GM12891 (cell line): Measurements from ENCODE around the gene TSSC4.

ENCODE experiments used
- DNase-seq: peaks from one replicate; pipeline ENCODE4 v3.0.0; 2011; ENCODE audit warnings: low spot score; ENCODE audit not compliant: insufficient read length
- FAIRE-seq: peaks from 2 replicates; lab custom pipeline; 2011; peaks lifted over from hg19 to GRCh38; lab: Jason Lieb, UNC
- PAX5 ChIP-seq: IDR thresholded peaks from 2 replicates; pipeline ENCODE4 v1.6.1; 2011; ENCODE audit warnings: low read length, moderate library complexity, mild to moderate bottlenecking; ENCODE audit not compliant: insufficient read depth, severe bottlenecking
- POLR2A ChIP-seq: IDR thresholded peaks from 2 replicates; pipeline ENCODE4 v1.6.1; 2011; ENCODE audit warnings: low read depth, low read length, control low read depth
- POLR2AphosphoS5 ChIP-seq: IDR thresholded peaks from 2 replicates; pipeline ENCODE4 v1.6.1; 2011; ENCODE audit warnings: low read depth, low read length, control low read depth
- POU2F2 ChIP-seq: IDR thresholded peaks from 2 replicates; pipeline ENCODE4 v1.6.1; 2011; ENCODE audit warnings: low read depth, mild to moderate bottlenecking, control low read depth, low read length, moderate library complexity
- SPI1 ChIP-seq: IDR thresholded peaks from 2 replicates; pipeline ENCODE4 v1.6.1; 2011; ENCODE audit warnings: low read depth, low read length, control low read depth
- TAF1 ChIP-seq: IDR thresholded peaks from 2 replicates; pipeline ENCODE4 v1.6.1; 2011; ENCODE audit warnings: low read depth, low read length, control low read depth

Gene TSSC4

DNA sequence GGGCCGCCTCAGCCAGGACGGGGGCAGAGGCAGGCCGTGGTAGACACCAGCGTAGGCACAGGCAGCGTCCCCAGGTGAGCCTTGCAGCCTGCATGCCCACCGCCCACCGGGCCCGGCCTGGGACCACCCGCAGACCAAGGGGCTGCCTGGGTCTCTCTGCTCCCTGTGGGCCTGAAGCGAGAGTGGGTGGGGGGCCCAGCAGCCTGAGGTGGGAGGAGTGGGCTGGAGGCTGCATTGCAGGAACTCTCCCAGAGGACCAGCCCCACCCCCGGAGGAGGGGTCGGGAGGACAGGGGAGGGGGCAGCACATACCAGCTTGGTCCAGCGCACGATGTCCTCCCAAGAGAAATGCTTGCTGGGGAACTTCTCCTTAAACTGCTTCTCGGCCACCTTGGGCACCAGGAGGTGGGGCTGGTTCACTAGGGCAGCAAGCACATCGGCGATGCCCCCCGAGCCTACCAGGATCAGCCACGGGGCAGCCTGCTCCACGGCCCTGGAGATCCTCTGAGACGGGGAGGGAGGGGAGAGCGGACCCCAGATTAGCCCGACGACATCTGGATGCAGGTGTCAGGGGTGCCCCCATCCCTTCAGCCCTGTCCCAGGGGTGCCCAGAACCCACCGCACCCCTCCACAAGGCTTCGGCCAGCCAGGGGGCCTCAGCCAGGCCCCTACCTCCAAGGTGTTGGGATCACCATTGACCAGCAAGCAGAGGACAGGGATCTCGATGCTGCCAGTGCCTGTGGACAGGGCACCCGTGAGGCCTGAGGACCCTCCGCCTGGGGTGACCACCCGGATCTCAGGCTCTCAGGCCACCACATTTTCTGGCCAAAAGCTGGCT is 17.5 kb downstream of the TSSC4 start:
- TF ChIP-seq PAX5 (no peak), POLR2AphosphoS5 (no peak), POLR2A (no peak), POU2F2 (no peak), TAF1 (no peak), SPI1 (no peak)
- FAIRE-seq (no peak), DNase-seq (no peak)

DNA sequence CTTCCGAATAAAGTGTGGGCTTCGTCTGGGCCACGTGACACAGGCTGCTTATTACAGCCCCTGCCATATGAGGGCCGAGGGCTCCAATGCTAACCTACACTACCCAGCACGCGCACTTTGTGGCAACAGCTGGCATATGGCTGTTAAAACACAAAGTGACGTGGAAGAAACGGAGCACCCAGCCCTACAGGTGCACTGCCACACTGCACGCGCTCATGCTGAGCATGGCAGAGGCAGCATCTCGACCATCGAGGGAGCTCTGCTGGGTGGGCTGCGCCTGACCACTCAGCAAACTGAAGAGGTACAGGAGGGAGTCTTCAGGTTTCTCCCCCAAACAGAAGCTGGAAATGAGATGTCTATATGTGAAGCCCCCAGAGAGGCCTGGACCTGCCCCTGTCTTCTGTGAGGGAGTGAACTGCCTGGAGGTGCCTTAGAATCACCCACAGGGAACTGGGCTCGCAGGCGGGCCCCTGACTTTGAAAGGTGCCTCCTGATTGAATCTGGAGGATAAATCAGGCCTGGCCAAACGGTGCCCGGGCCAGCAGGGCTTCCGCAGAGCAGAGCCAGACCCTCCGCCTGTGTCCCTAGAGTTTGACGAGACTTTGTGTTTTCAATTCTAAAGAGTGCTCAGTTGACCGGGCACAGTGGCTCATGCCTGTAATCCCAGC is 18.3 kb downstream of the TSSC4 start:
- no peak for DNase-seq
- no peak for FAIRE-seq
- TF ChIP-seq SPI1 (no peak), POLR2AphosphoS5 (no peak), POLR2A (no peak), PAX5 (no peak), POU2F2 (no peak), TAF1 (no peak)

DNA sequence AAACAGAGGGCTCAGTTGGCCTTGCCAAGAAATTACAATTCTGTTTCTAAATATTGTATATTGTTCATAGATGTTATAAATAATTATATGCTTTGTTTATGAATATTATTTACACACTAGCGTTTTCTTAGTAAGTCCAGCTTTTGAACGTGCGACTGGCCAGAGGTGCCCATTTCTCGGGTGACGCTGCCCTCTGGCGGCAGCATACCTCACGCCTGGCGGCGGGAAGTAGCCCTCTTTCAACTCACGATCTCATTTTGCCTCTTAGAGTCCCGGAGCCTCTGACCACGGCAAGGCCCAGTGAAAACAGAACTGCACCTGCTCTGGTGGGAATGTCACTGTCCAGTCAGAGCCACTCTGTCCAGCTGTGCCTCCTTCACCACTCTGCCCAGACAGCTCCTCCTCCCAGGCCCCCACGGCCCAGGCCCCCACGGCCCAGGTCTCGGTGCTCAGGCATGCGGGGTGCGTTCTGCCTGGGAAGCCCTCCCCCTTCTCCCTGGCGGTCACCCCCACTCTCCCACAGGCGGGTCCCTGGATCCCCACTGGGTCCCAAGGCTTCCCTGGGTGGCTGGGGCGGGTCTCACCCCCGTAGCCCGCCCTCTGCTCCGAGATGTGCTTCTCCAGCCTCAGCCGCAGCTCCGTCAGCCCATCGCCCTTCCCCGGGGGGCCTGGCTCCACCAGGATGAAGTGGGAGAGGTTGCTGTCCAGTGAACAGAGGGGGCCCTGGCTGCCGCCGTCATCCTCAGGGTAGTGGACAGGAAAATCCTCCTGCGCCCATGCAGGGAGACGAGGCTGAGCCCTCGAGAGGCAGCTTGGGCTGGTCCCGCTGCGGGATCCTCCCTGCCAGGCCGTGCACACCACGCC is 19.3 kb downstream of the TSSC4 start:
- TF ChIP-seq POLR2A: no peak
- DNase-seq (peak; percentile 87), FAIRE-seq (peak; percentile 90)

DNA sequence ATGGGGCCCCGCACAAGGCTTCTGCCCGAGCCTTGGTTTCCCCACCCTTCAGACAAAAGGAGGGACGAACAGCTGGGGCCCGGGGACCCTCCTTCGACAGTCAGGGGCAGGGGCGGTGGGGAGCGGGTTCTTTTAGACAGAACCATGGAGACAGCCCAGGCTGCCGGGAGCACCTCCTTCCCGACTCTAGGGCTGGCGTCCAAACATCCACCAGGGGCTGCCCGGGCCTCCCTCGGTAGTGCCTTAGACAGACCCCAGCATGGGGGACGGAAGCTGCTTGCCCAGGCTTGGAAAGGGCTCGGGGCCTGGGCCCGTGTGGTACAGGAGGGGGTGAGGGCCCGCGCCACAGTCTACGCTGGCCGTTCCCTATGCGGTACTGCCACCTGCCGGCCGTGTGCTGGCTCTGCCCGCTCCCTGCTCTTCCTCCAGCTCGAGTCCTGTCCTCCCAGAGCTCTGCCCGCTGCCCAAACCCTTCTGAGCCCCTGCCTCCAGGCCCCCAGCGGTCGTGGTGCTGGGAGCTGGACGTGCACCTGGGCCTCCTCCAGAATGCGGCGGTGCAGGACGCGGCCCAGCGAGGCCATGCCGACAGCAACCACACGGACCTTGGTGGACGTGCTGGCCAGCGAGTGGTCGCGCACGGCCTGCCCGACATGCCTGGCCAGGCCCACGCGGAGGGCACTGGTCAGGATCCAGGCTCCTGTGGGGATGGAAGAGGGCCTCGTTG is 20.1 kb downstream of the TSSC4 start:
- DNase-seq (peak; percentile 99), FAIRE-seq (peak; percentile 94)
- no peak for TF ChIP-seq TAF1

DNA sequence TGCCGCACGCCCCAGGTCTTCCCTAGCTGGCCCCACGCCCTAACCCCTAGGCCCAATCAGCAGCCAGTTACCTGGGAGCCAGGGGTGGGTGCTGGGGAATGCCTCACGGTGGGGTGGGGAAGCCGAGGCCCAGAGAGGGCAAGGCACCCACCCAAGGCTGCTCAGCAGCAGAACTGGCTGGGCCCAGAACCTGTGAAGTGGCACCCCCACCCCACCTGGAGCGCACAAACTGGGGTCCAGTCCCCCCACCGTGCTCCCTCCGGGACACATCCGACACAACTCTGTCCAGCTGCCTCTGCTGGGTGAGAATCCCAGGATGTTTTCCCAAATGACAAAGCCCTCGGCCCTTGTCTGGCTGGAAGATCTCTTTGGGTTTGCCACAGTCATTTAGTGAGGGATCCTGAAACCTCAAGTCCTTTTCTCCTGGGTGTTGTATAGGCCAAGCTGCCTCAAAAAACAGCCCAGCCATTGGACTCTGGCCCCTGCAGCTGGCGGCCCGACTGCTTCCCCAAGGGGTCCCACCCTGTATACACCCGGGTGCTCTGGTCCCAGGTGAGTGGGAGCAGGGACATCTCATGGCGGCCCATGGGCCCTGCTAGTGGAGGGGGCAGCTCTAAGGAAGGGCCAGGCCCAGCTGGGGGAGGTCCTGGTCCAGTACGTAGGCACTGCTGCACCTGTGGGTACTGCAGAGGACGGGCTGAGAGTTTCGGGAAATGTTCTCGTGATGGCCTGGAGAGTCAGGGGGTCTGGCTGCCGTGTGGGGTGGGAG is 20.9 kb downstream of the TSSC4 start:
- no peak for FAIRE-seq
- TF ChIP-seq POU2F2: no peak
- TF ChIP-seq POLR2AphosphoS5: no peak
- no peak for TF ChIP-seq PAX5
- TF ChIP-seq SPI1: no peak
- no peak for TF ChIP-seq TAF1
- TF ChIP-seq POLR2A: no peak
- no peak for DNase-seq

DNA sequence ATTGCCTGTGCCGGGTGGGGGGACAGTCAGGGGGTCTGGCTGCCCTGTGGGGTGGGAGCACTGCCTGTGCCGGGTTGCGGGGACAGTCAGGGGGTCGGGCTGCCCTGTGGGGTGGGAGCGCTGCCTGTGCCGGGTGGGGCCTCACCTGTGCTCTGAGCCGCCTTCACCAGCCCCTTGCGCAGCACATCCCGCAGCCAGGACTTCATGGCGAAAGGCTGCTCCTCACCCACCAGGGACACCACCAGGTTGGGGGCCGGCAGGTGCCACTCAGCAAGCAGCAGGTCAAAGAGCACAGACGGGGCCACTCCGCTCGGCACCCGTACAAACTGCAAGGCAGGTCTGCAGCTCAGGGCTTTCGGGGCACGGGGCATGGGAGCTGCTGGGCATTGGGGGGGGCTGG is 21.4 kb downstream of the TSSC4 start:
- TF ChIP-seq TAF1 (no peak), SPI1 (no peak), POU2F2 (no peak), POLR2AphosphoS5 (no peak), POLR2A (no peak), PAX5 (no peak)
- DNase-seq: no peak
- FAIRE-seq: no peak

DNA sequence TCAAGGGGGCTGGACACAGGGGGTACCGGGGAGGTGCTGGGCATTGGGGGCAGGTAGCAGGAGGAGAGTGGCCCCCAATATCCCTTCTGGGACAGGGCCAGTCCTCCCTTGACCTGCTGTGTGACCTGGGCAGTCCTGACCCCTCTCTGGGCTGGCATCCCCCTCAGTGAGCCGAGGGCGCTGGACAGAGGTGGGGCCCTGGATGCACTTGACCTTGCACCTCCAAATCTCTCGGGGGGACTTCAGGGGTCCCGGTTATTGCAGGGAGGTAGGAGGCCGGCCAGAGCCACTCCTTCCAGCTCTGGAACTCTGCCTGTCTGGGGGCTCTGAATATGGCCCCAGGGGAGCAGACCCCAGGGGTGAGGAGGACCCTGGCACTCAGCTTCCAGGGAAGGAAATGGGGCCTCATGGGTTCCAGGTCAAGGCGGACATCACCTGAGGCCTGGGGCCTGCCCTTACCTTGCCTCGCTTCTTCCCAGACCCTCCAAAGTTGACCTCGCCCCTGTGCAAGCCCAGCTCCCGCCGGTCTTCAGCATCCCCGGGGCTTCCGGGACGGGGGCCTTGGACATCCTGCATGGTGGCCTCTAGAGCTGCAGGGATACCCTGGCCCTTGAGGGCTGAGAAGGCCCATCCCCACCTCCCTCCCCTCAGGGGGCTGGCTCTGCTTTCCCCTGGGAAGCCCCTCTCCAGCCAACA is 22.1 kb downstream of the TSSC4 start:
- DNase-seq (no peak), FAIRE-seq (no peak)
- TF ChIP-seq POU2F2: no peak

DNA sequence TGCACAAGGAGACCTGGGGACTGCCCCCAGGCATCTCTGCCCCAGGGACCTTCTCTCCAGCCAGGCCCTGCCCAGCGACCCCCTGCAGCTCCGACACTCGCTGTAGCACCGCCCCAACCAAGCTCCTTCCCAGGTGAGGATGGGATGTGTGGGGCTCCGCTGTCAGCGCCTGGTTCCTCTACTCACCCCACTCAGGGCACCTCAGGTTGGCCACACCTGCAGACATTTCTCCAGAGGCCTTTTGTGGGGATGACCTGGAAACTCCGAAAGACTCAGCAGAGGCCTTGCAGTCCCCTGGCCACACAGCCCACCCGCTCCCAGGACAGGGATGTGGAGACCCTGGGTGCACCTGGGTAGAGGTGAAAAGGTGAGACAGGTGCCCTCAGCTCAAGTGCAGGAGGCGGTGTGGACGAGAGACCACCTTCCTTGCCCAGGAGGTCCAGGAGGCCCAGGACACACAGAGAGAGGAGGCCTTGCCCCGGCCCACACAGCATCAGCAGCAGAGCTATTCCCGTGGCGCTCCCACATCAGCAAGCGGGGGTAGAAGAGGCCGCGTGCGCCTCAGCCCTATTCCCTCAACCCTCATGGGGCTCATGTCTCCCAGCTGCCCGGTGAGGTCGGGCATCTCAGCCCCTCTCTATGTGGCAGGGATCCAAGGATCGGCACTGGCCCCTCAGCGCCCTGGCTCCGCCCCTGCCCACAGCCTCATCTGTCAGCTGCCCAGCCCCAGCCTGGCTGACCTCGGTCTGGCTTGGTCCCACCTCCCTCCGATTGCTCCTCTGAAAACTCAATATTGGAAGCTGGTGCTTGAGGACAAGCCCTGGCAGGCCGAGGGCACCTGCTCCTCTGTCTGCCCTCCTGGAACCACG is 22.8 kb downstream of the TSSC4 start:
- FAIRE-seq (no peak), DNase-seq (no peak)
- TF ChIP-seq PAX5 (no peak), POLR2A (no peak), POLR2AphosphoS5 (no peak), POU2F2 (no peak), SPI1 (no peak), TAF1 (no peak)
